ENCODE measurements around the gene JAZF1. TPM values are rescaled to one million over a fixed set of nuclear protein-coding genes. Genes with fewer than 3 reads are reported as not detected.

The JAZF1 gene
- total RNA-seq, 4 donors from 2014 or later: 29.3 to 33.8 (median 30.1) TPM

DNA sequence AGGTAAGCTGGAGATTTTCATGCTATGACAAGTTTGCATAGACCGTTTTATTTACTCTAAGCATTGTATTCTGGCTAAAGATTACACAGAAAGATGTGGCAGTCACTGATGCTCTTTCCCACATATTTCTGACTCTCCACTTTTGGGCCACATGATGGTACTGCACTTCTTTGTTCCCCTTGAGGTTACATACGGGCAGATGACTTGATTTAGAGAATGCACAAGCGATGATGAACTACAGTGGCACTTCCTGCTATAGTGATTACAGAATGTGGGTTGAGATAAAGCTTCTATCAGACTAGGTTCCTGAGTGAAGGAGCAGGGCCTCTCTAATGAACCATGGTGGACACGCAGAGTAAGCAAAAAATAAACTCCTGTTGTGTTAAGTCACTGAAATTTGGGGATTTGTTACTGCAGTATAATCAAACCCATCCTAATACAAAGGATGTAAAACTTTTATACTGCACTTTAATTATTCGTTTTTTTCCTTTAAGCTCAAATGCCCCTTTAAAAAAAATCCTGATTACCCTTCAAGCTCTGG is 262.8 kb downstream of the JAZF1 start:
- H3K36me3 ChIP-seq: no peaks in the 10 kb centered on the region
- intact Hi-C loops (cut with DNase I): no loop called here
- 73% methylated on average over 5 of the region's 5 CpGs for WGBS
- no peak for DNase-seq (ENCODE audit: extremely low spot score)
- no peaks in the 10 kb centered on the region for H3K27me3 ChIP-seq
- H3K4me1 ChIP-seq: peaks cover 13 to 27% (median 16%) of the 10 kb centered on the region in 4 donors
- H3K4me3 ChIP-seq: no peak overlapping the region
- TF ChIP-seq, protein P1, sequence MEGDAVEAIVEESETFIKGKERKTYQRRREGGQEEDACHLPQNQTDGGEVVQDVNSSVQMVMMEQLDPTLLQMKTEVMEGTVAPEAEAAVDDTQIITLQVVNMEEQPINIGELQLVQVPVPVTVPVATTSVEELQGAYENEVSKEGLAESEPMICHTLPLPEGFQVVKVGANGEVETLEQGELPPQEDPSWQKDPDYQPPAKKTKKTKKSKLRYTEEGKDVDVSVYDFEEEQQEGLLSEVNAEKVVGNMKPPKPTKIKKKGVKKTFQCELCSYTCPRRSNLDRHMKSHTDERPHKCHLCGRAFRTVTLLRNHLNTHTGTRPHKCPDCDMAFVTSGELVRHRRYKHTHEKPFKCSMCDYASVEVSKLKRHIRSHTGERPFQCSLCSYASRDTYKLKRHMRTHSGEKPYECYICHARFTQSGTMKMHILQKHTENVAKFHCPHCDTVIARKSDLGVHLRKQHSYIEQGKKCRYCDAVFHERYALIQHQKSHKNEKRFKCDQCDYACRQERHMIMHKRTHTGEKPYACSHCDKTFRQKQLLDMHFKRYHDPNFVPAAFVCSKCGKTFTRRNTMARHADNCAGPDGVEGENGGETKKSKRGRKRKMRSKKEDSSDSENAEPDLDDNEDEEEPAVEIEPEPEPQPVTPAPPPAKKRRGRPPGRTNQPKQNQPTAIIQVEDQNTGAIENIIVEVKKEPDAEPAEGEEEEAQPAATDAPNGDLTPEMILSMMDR (IDR thresholded peaks at IDR 0.05): no peak
- TF ChIP-seq EP300 (IDR thresholded peaks at IDR 0.05): no peak
- no peak for TF ChIP-seq POLR2AphosphoS5 (IDR thresholded peaks at IDR 0.05)
- TF ChIP-seq POLR2A (IDR thresholded peaks at IDR 0.05; ENCODE audit: low read depth): no peak
- no peaks in the 10 kb centered on the region for H3K9me3 ChIP-seq
- H3K27ac ChIP-seq (replicated peaks in 1 of 4): no peak overlapping the region

DNA sequence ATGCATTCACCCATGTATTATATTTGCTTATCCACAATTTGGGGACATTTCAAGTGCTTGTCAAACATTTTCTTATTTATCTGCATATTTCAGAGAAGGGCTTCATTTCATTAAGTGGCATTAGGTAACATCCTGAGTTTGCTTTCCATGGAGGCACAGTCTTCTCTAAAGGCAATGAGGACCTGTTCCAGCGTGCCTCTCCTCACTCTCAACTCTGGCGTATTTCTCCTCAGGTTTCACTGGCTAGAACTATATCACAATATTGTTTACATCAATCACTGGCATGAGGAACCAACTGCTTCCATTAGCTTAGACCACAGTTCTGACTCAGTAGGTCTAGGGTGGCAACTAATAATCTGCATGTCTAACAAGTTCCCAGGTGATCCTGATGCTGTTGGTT is 263.5 kb downstream of the JAZF1 start:
- no peak for DNase-seq (ENCODE audit: extremely low spot score)
- H3K4me3 ChIP-seq: no peak overlapping the region
- H3K27me3 ChIP-seq: no peaks in the 10 kb centered on the region
- H3K4me1 ChIP-seq: peaks cover 8 to 27% (median 16%) of the 10 kb centered on the region in 4 donors
- TF ChIP-seq POLR2A (IDR thresholded peaks at IDR 0.05; ENCODE audit: low read depth): no peak
- TF ChIP-seq, protein P1 (IDR thresholded peaks at IDR 0.05): no peak
- no peak for TF ChIP-seq EP300 (IDR thresholded peaks at IDR 0.05)
- no peak for TF ChIP-seq POLR2AphosphoS5 (IDR thresholded peaks at IDR 0.05)
- intact Hi-C loops (cut with DNase I): no loop called here
- WGBS: 97% methylated on average over 2 of the region's 2 CpGs
- H3K27ac ChIP-seq (replicated peaks in 1 of 4): no peak overlapping the region
- no peaks in the 10 kb centered on the region for H3K9me3 ChIP-seq
- no peaks in the 10 kb centered on the region for H3K36me3 ChIP-seq

DNA sequence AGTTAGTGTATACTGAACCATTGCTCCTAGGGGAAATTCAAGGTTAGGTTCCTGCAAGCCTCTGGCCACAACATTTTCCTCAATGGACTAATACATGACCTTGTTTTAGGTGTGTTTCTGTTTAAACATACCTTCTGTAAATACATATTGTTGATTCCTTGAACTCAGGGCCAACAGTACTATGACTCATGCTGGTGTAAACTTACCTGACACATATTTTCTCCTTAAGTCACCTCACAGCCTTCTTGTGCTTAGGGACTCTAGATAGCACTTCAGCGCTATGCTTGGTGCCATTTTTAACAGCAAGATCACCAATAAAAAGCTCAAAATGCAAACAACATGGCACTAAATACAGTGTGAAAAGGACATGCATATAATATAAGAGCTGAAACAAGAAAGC is 264.2 kb downstream of the JAZF1 start:
- no peaks in the 10 kb centered on the region for H3K9me3 ChIP-seq
- H3K27ac ChIP-seq (replicated peaks in 1 of 4): no peak overlapping the region
- H3K36me3 ChIP-seq: no peaks in the 10 kb centered on the region
- no peak overlapping the region for H3K4me3 ChIP-seq
- TF ChIP-seq POLR2A (IDR thresholded peaks at IDR 0.05; ENCODE audit: low read depth) (no peak), POLR2AphosphoS5 (IDR thresholded peaks at IDR 0.05) (no peak), EP300 (IDR thresholded peaks at IDR 0.05) (no peak)
- TF ChIP-seq, protein P1 (IDR thresholded peaks at IDR 0.05): no peak
- WGBS: 100% methylated on average over 1 of the region's 1 CpG
- H3K4me1 ChIP-seq: peaks cover 6 to 25% (median 14%) of the 10 kb centered on the region in 4 donors
- DNase-seq (ENCODE audit: extremely low spot score): no peak
- H3K27me3 ChIP-seq: no peaks in the 10 kb centered on the region
- intact Hi-C loops (cut with DNase I): no loop called here

DNA sequence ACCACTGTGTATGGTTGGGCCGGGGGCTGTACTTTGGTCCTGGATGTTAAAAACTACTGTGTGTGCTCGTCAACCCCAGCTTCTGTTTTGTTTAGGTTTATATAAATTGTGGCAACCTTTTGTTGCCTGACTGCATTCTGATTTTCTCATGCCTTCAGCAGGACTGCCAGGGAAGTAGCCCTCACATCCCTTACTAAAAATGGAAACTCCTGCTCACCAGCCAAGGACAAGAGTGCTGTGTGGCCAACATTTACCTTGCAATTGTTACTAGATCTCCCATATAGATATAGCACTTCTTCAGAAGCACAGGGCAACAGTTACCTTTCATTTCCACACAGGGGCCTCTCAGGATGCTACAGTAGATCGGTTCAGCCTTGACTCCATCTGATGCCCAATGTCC is 266.2 kb downstream of the JAZF1 start:
- no peak for TF ChIP-seq POLR2A (IDR thresholded peaks at IDR 0.05; ENCODE audit: low read depth)
- TF ChIP-seq, protein P1 (IDR thresholded peaks at IDR 0.05): no peak
- no peak for TF ChIP-seq POLR2AphosphoS5 (IDR thresholded peaks at IDR 0.05)
- TF ChIP-seq EP300 (IDR thresholded peaks at IDR 0.05): no peak
- H3K4me3 ChIP-seq: no peak overlapping the region
- H3K36me3 ChIP-seq: no peaks in the 10 kb centered on the region
- WGBS: 83% methylated on average over 3 of the region's 3 CpGs
- no peaks in the 10 kb centered on the region for H3K27me3 ChIP-seq
- H3K9me3 ChIP-seq: no peaks in the 10 kb centered on the region
- H3K4me1 ChIP-seq: peaks cover 0 to 18% (median 9%) of the 10 kb centered on the region in 4 donors
- DNase-seq (ENCODE audit: extremely low spot score): no peak
- H3K27ac ChIP-seq (replicated peaks in 1 of 4): no peak overlapping the region
- intact Hi-C loops (cut with DNase I): no loop called here

DNA sequence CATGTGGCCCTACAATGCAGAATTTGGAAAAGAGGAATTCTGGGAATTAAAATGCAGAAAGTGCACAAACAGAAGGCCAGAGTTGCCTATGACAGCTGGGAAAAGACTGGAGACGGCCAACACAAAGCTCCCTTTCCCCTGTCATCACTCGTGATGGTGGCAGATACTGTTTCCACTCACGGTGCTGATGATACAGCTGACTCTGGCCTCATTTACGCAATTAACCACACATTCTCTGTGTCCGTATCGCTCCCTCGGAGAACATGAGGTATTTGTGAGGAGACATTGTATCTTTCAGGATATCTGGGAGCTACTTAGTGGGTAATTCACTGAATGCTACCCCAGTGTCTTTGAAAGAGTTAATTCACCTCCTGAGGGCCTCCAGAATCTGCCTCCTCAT is 267.8 kb downstream of the JAZF1 start:
- H3K4me1 ChIP-seq: peaks cover 0 to 15% (median 8%) of the 10 kb centered on the region in 4 donors
- H3K9me3 ChIP-seq: no peaks in the 10 kb centered on the region
- no peaks in the 10 kb centered on the region for H3K36me3 ChIP-seq
- DNase-seq (ENCODE audit: extremely low spot score): no peak
- 98% methylated on average over 7 of the region's 7 CpGs for WGBS
- intact Hi-C loops (cut with DNase I): no loop called here
- H3K27ac ChIP-seq (replicated peaks in 1 of 4): no peak overlapping the region
- TF ChIP-seq EP300 (IDR thresholded peaks at IDR 0.05) (no peak), POLR2A (IDR thresholded peaks at IDR 0.05; ENCODE audit: low read depth) (no peak), POLR2AphosphoS5 (IDR thresholded peaks at IDR 0.05) (no peak)
- TF ChIP-seq, protein P1 (IDR thresholded peaks at IDR 0.05): no peak
- no peak overlapping the region for H3K4me3 ChIP-seq
- H3K27me3 ChIP-seq: no peaks in the 10 kb centered on the region
